T-helper 22 cell (primary cell): ENCODE measurements around the gene NPBWR2.

Experiments
- DNase-seq: peaks from one replicate; pipeline ENCODE4 v3.0.0-alpha.2; 2020; ENCODE audit warnings: low read depth

Gene NPBWR2

GRCh38 chr20:64106981-64107735 lies at the start of gene NPBWR2:
TSS of gene NPBWR2 (minus strand) at chr20:64107565. CDS start at chr20:64106831, 734 bp downstream.
- DNase-seq: no peak

GRCh38 chr20:64156136-64156885 lies 48.9 kb upstream of the NPBWR2 start:
- no peak for DNase-seq

- DNase-seq: no peak
Observed at GRCh38 chr20:64155258-64156135, 48.1 kb upstream of the NPBWR2 start.

GRCh38 chr20:64154590-64155257 lies 47.4 kb upstream of the NPBWR2 start:
- DNase-seq: no peak

- no peak for DNase-seq
Observed at GRCh38 chr20:64153861-64154589, 46.7 kb upstream of the NPBWR2 start.

- DNase-seq: no peak
Observed at GRCh38 chr20:64153410-64153809, 46.0 kb upstream of the NPBWR2 start.

GRCh38 chr20:64152906-64153305 lies 45.5 kb upstream of the NPBWR2 start:
- no peak for DNase-seq

- no peak for DNase-seq
Observed at GRCh38 chr20:64151633-64152530, 44.5 kb upstream of the NPBWR2 start.

- DNase-seq: no peak
Observed at GRCh38 chr20:64150756-64151632, 43.6 kb upstream of the NPBWR2 start.

GRCh38 chr20:64149809-64150560 lies 42.6 kb upstream of the NPBWR2 start:
- no peak for DNase-seq

- no peak for DNase-seq
Observed at GRCh38 chr20:64149141-64149540, 41.8 kb upstream of the NPBWR2 start.

GRCh38 chr20:64148581-64148980 lies 41.2 kb upstream of the NPBWR2 start:
- no peak for DNase-seq

- no peak for DNase-seq
Observed at GRCh38 chr20:64146936-64147477, 39.6 kb upstream of the NPBWR2 start.

GRCh38 chr20:64146301-64146935 lies 39.1 kb upstream of the NPBWR2 start:
- no peak for DNase-seq

- no peak for DNase-seq
Observed at GRCh38 chr20:64145458-64146300, 38.3 kb upstream of the NPBWR2 start.

GRCh38 chr20:64144144-64144912 lies 37.0 kb upstream of the NPBWR2 start:
- no peak for DNase-seq
